SK-N-SH (cell line): ENCODE results near the gene DNMBP. TPM values are rescaled to one million over a fixed set of nuclear protein-coding genes. Genes with fewer than 3 reads are reported as not detected.

Source experiments
- CTCF ChIA-PET: fragments of 300-600, 350-600 bp; formaldehyde crosslinking; extraction: SDS; loops from one replicate; lab custom pipeline; 2021; lab: Yijun Ruan, JAX
- POLR2A ChIA-PET: fragments of 350-600 bp; sonication (Branson Sonifier 250); formaldehyde crosslinking; extraction: SDS; loops from one replicate; lab custom pipeline; 2020; ENCODE audit warnings: antibody characterized with exemption, inconsistent platforms; lab: Yijun Ruan, JAX
- DNase-seq: peaks from one replicate; pipeline ENCODE4 v3.0.0; 2012
- H2AFZ ChIP-seq: fragments of 200-600 bp; sonication (generic); 2 replicates; pipeline ENCODE4 v1.8.1; 2016; ENCODE audit warnings: antibody characterized with exemption, mild to moderate bottlenecking, low read depth
- H3F3A ChIP-seq: fragments of 200-600 bp; sonication (generic); replicated peaks from 2 replicates; pipeline ENCODE3; 2016; ENCODE audit warnings: antibody characterized with exemption, mild to moderate bottlenecking; ENCODE audit not compliant: insufficient read depth
- H3K27ac ChIP-seq, 2 experiments: fragments of 200-500 bp in 1 of 2; fragments of 200-600 bp in 1 of 2; sonication (Bioruptor generic) in 1 of 2; sonication (generic), shearing (Covaris generic) in 1 of 2; 2 replicates each; pipeline versions ENCODE4 v1.5.1 to v1.6.1; 2014 to 2016; ENCODE audit warnings: low read depth in 2 of 2, inconsistent platforms in 1 of 2, low read length in 1 of 2, mild to moderate bottlenecking in 1 of 2, mixed read lengths in 1 of 2
- H3K27me3 ChIP-seq: fragments of 200-600 bp; sonication (generic), shearing (Covaris generic); 2 replicates; pipeline ENCODE4 v1.6.1; 2016; ENCODE audit warnings: mixed run types; ENCODE audit not compliant: insufficient read depth
- H3K36me3 ChIP-seq, 2 experiments: fragments of 200-500 bp in 1 of 2; fragments of 200-600 bp in 1 of 2; sonication (Bioruptor generic) in 1 of 2; sonication (generic) in 1 of 2; replicated peaks in 1 of 2; 2 replicates each; pipeline versions ENCODE3 to v1.5.1; 2014 to 2016; ENCODE audit warnings: low read length in 1 of 2, mild to moderate bottlenecking in 1 of 2; ENCODE audit not compliant: insufficient read depth in 2 of 2, control insufficient read depth in 1 of 2
- H3K4me1 ChIP-seq, 2 experiments: fragments of 200-500 bp in 1 of 2; fragments of 200-600 bp in 1 of 2; sonication (Bioruptor generic) in 1 of 2; sonication (generic), shearing (Covaris generic) in 1 of 2; 2 replicates each; pipeline versions ENCODE4 v1.5.1 to v1.6.1; 2014 to 2016; ENCODE audit warnings: low read depth in 1 of 2, low read length in 1 of 2, mixed run types in 1 of 2; ENCODE audit not compliant: insufficient read depth in 2 of 2, control insufficient read depth in 1 of 2
- H3K4me2 ChIP-seq: fragments of 200-600 bp; sonication (generic), shearing (Covaris generic); 2 replicates; pipeline ENCODE4 v1.6.1; 2017; ENCODE audit warnings: mixed run types
- H3K4me3 ChIP-seq, 2 experiments: fragments of 200-500 bp in 1 of 2; fragments of 200-600 bp in 1 of 2; sonication (Bioruptor generic) in 1 of 2; sonication (generic), shearing (Covaris generic) in 1 of 2; 2 replicates each; pipeline versions ENCODE4 v1.5.1 to v1.8.1; 2014 to 2016; ENCODE audit warnings: low read depth in 2 of 2, inconsistent platforms in 1 of 2, low read length in 1 of 2, mild to moderate bottlenecking in 1 of 2, mixed read lengths in 1 of 2, moderate library complexity in 1 of 2
- H3K79me2 ChIP-seq: fragments of 200-600 bp; sonication (generic); 2 replicates; pipeline ENCODE4 v1.8.1; 2017; ENCODE audit warnings: mild to moderate bottlenecking; ENCODE audit not compliant: insufficient read depth
- H3K9ac ChIP-seq: fragments of 200-600 bp; sonication (generic); 2 replicates; pipeline ENCODE4 v1.6.1; 2017; ENCODE audit warnings: mixed run types
- H3K9me2 ChIP-seq: fragments of 200-600 bp; sonication (generic); 2 replicates; pipeline ENCODE4 v1.6.1; 2017; ENCODE audit warnings: mixed run types
- H3K9me3 ChIP-seq: fragments of 200-600 bp; sonication (generic); 2 replicates; pipeline ENCODE4 v1.6.1; 2017; ENCODE audit warnings: mixed run types, mild to moderate bottlenecking, moderate library complexity
- H4K20me1 ChIP-seq: fragments of 200-600 bp; sonication (generic); 2 replicates; pipeline ENCODE4 v1.6.1; 2017; ENCODE audit warnings: mild to moderate bottlenecking, mixed run types; ENCODE audit not compliant: insufficient read depth
- EP300 ChIP-seq, 2 experiments: IDR thresholded peaks; 2 replicates each; pipeline versions ENCODE4 v1.4.0 to v1.6.1; 2012; ENCODE audit warnings: borderline replicate concordance in 1 of 2, low read depth in 1 of 2, low read length in 1 of 2
- EZH2phosphoT487 ChIP-seq: fragments of 200-600 bp; sonication (generic); IDR thresholded peaks from 2 replicates; pipeline ENCODE4 v1.6.1; 2017; ENCODE audit warnings: low read depth, mixed run types, mild to moderate bottlenecking, antibody characterized with exemption, moderate library complexity, borderline replicate concordance
- FOXJ3 ChIP-seq: sonication (generic); formaldehyde crosslinking; IDR thresholded peaks from 2 replicates; pipeline ENCODE4 v1.5.1; 2020; ENCODE audit warnings: mild to moderate bottlenecking, missing genetic modification reagents
- GABPA ChIP-seq: IDR thresholded peaks from 2 replicates; pipeline ENCODE4 v1.4.0; 2012; ENCODE audit warnings: low read depth, mild to moderate bottlenecking
- MEF2A ChIP-seq: IDR thresholded peaks from 2 replicates; pipeline ENCODE4 v1.4.0; 2012; ENCODE audit warnings: low read depth, borderline replicate concordance
- NRF1 ChIP-seq: IDR thresholded peaks from 2 replicates; pipeline ENCODE4 v1.6.1; 2012; ENCODE audit warnings: low read depth, mild to moderate bottlenecking, low read length
- RXRA ChIP-seq: IDR thresholded peaks from 2 replicates; pipeline ENCODE4 v1.4.0; 2012; ENCODE audit warnings: low read depth, mild to moderate bottlenecking, borderline replicate concordance
- TCF12 ChIP-seq: IDR thresholded peaks from 2 replicates; pipeline ENCODE4 v1.4.0; 2012
- whole genome bisulfite sequencing: methylation state at CpG from one replicate; pipeline ENCODE4 v1.1.6; 2017; ENCODE audit warnings: low lambda C conversion rate; 5-methylcytosine and 5-hydroxymethylcytosine counted together
- polyA plus RNA-seq, 3 experiments: library from polyadenylated mRNA; depleted of rRNA; stranded (reverse); fragments of >200 nt; gene quantifications; 2 replicates each; pipeline ENCODE4 v1.2.3, GENCODE V29; 2012
- TF ChIP-seq, protein P1 (sequence below): IDR thresholded peaks from 2 replicates; pipeline ENCODE4 v1.4.0; 2012; ENCODE audit warnings: low read depth, borderline replicate concordance
- TF ChIP-seq, protein P2 (sequence below): IDR thresholded peaks from 2 replicates; pipeline ENCODE4 v1.4.0; 2012; ENCODE audit warnings: low read depth
- TF ChIP-seq, protein P3 (sequence below): IDR thresholded peaks from 2 replicates; pipeline ENCODE4 v1.6.1; 2012; ENCODE audit warnings: mild to moderate bottlenecking, low read depth, low read length, moderate library complexity

The DNMBP gene
- polyA plus RNA-seq, 1 of the 3 experiments (the other 2 are of a cell fraction): 40.2 TPM

DNA sequence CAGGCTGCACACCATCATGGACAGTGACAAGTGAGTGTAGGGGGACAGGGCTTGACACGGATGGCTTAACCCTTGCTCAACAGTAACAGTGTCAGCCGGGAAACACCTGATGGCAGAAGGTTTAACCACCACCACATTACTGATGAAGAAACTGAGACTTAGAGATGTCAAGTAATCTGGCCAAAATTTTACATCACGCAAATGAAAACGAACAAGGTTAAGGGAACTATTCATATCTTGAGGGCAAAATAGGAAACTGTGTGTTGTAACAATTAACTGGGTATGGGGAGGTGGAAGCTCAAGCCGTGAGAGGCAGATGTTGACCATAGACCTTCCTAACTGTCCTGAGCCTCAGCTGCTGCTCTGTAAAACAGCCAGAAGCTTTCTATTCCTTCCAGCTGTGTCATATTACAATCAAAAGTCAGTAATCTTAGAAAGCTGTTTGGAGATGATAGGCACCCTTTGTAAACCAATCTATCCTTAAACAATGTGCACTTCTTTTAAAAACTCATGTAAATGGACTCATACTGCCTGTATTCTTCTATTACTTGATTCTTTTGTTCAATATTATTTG, 158.9 kb downstream of the DNMBP start:
- no peaks in the 10 kb centered on the region for H3K79me2 ChIP-seq
- TF ChIP-seq MEF2A: no peak
- TF ChIP-seq, all 33 proteins: peak for 0
- POLR2A ChIA-PET: no interaction called here
- Histone ChIP-seq H2AFZ (no peak overlapping the region), H3K4me2 (no peak overlapping the region), H3K4me3 (no peak overlapping the region), H3K36me3 (no peaks in the 10 kb centered on the region), H4K20me1 (no peaks in the 10 kb centered on the region), H3K27me3 (no peaks in the 10 kb centered on the region), H3F3A (no peaks in the 10 kb centered on the region), H3K27ac (no peak overlapping the region), H3K9me3 (no peaks in the 10 kb centered on the region), H3K9me2 (no peaks in the 10 kb centered on the region), H3K9ac (no peak overlapping the region), H3K4me1 (no peaks in the 10 kb centered on the region; a peak in 1 of 4 replicates)
- WGBS: 71% methylated on average over 5 of the region's 5 CpGs
- CTCF ChIA-PET: interaction anchor here (1.6 to 9.8 kb wide), 4 partner anchors 8 to 196 kb away, joined by 3 to 108 read pairs (median 11); partner anchors contain the start of gene DNMBP
- DNase-seq: no peak

DNA sequence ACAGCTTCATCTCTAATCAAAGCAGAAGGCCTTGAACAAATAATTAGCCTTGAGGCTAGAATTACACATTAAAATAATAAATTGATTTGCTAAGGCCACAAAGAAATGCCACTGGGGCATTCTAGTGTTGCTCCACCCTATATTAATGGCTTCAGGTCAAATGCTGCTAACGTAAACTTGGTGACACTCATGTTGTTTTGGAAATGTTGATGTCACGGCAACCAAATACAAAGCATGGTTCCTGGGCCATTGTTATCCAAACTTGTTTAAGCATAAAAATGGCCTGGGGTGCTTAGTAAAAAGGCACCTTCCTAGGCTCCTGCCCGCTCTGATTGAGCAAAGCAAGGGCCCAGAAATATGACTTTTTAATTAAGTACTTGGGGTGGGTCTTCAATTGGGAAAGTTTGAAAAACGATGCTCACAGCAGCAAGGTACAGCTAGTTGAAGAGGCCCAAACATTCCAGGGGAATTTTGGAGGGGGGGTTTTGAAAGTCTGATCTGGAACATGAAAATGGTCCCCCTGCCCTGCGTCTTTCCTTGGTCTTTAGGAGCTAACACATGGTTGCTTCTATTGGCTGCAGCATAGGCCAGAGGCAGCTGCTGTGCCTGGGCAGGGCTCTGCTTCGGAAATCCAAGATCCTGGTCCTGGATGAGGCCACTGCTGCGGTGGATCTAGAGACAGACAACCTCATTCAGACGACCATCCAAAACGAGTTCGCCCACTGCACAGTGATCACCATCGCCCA, 159.6 kb downstream of the DNMBP start:
- ChIA-PET CTCF (interaction anchor here (1.6 to 9.8 kb wide), 4 partner anchors 9 to 196 kb away, joined by 3 to 108 read pairs (median 11); partner anchors contain the start of gene DNMBP), POLR2A (no interaction called here)
- Histone ChIP-seq H3F3A (no peaks in the 10 kb centered on the region), H3K4me3 (no peak overlapping the region), H2AFZ (no peak overlapping the region), H3K9me3 (no peaks in the 10 kb centered on the region), H3K36me3 (no peaks in the 10 kb centered on the region), H3K27ac (no peak overlapping the region), H3K4me2 (no peak overlapping the region), H3K4me1 (no peaks in the 10 kb centered on the region; a peak in 1 of 4 replicates), H3K27me3 (no peaks in the 10 kb centered on the region), H4K20me1 (no peaks in the 10 kb centered on the region), H3K79me2 (no peaks in the 10 kb centered on the region), H3K9ac (no peak overlapping the region), H3K9me2 (no peaks in the 10 kb centered on the region)
- WGBS: 82% methylated on average over 10 of the region's 11 CpGs
- DNase-seq: no peak
- no peak for TF ChIP-seq RXRA
- no peak for TF ChIP-seq NRF1
- TF ChIP-seq, protein P1, sequence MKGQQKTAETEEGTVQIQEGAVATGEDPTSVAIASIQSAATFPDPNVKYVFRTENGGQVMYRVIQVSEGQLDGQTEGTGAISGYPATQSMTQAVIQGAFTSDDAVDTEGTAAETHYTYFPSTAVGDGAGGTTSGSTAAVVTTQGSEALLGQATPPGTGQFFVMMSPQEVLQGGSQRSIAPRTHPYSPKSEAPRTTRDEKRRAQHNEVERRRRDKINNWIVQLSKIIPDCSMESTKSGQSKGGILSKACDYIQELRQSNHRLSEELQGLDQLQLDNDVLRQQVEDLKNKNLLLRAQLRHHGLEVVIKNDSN: no peak
- no peak for TF ChIP-seq EZH2phosphoT487
- no peak for TF ChIP-seq FOXJ3
- TF ChIP-seq EP300 (IDR thresholded peaks at IDR 0.05; ENCODE audit: borderline replicate concordance in 1 of 2, low read depth in 1 of 2, low read length in 1 of 2): no peak
- TF ChIP-seq MEF2A: no peak
- TF ChIP-seq, protein P2, sequence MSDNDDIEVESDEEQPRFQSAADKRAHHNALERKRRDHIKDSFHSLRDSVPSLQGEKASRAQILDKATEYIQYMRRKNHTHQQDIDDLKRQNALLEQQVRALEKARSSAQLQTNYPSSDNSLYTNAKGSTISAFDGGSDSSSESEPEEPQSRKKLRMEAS: no peak
- TF ChIP-seq, protein P3, sequence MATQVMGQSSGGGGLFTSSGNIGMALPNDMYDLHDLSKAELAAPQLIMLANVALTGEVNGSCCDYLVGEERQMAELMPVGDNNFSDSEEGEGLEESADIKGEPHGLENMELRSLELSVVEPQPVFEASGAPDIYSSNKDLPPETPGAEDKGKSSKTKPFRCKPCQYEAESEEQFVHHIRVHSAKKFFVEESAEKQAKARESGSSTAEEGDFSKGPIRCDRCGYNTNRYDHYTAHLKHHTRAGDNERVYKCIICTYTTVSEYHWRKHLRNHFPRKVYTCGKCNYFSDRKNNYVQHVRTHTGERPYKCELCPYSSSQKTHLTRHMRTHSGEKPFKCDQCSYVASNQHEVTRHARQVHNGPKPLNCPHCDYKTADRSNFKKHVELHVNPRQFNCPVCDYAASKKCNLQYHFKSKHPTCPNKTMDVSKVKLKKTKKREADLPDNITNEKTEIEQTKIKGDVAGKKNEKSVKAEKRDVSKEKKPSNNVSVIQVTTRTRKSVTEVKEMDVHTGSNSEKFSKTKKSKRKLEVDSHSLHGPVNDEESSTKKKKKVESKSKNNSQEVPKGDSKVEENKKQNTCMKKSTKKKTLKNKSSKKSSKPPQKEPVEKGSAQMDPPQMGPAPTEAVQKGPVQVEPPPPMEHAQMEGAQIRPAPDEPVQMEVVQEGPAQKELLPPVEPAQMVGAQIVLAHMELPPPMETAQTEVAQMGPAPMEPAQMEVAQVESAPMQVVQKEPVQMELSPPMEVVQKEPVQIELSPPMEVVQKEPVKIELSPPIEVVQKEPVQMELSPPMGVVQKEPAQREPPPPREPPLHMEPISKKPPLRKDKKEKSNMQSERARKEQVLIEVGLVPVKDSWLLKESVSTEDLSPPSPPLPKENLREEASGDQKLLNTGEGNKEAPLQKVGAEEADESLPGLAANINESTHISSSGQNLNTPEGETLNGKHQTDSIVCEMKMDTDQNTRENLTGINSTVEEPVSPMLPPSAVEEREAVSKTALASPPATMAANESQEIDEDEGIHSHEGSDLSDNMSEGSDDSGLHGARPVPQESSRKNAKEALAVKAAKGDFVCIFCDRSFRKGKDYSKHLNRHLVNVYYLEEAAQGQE: no peak
- TF ChIP-seq TCF12: no peak
- TF ChIP-seq GABPA: no peak
